GM12891 (cell line): ENCODE results near the gene CTSK.

Experiments
- POLR2A ChIP-seq: IDR thresholded peaks from 2 replicates; pipeline ENCODE4 v1.6.1; 2011; ENCODE audit warnings: low read depth, low read length, control low read depth
- POLR2AphosphoS5 ChIP-seq: IDR thresholded peaks from 2 replicates; pipeline ENCODE4 v1.6.1; 2011; ENCODE audit warnings: low read depth, low read length, control low read depth
- SPI1 ChIP-seq: IDR thresholded peaks from 2 replicates; pipeline ENCODE4 v1.6.1; 2011; ENCODE audit warnings: low read depth, low read length, control low read depth
- TAF1 ChIP-seq: IDR thresholded peaks from 2 replicates; pipeline ENCODE4 v1.6.1; 2011; ENCODE audit warnings: low read depth, low read length, control low read depth

DNA sequence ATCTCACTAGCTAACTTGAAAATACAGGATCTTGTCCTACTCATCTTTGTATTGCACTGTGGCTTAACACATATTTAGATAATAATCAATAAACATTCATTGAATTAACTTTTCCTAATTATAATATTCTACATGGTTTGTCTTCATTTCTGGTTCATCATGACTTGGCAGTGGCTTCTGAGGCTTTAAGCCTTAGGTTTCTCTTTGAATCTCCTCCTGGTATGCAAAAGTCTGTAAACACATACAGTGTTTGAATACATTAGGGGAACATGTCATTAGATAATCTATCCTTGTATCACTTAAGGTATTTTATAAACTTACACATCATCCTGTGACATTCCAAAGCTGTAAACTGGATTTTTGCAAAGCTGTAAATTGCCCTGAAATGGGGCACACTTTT lies 20.6 kb downstream of the CTSK start:
- TF ChIP-seq POLR2AphosphoS5, result no peak
- no peak for TF ChIP-seq POLR2A
- TF ChIP-seq TAF1, result no peak
- TF ChIP-seq SPI1, result no peak
